ENCODE measurements around the gene DDX28.

Gene DDX28

GRCh38 chr16:67988675-67989074, 34.4 kb downstream of the DDX28 start:
- H3K27ac ChIP-seq (ENCODE audit: low read depth, low read length) = no peak overlapping the region

GRCh38 chr16:67987460-67988160, 35.4 kb downstream of the DDX28 start:
- H3K27me3 ChIP-seq (ENCODE audit: control insufficient read depth in 5 of 5, insufficient read depth in 4 of 5, low read length in 5 of 5) = no peaks in the 10 kb centered on the region
- peaks cover 3 to 31% (median 14%) of the 10 kb centered on the region in 5 donors for H3K4me1 ChIP-seq (ENCODE audit: control insufficient read depth in 5 of 5, insufficient read depth in 5 of 5, low read length in 5 of 5)
- no peak overlapping the region for H3K9ac ChIP-seq (ENCODE audit: low read length in 5 of 5)
- H3K9me3 ChIP-seq (ENCODE audit: control insufficient read depth in 5 of 5, low read length in 5 of 5) = no peaks in the 10 kb centered on the region
- peaks cover 0 to 6% (median 0%) of the 10 kb centered on the region in 5 donors for H3K36me3 ChIP-seq (ENCODE audit: control insufficient read depth in 5 of 5, insufficient read depth in 5 of 5, low read length in 5 of 5)
- peak overlapping the region in 1 of 5 donors; percentile 11 for H3K4me3 ChIP-seq (ENCODE audit: low read depth in 1 of 5, low read length in 5 of 5)
- no peak overlapping the region for H3K27ac ChIP-seq (ENCODE audit: low read depth, low read length)

More at GRCh38 chr16:67988675-67989074, 34.4 kb downstream of the DDX28 start:
- H3K9ac ChIP-seq (ENCODE audit: low read length in 5 of 5) = no peak overlapping the region
- H3K27me3 ChIP-seq (ENCODE audit: control insufficient read depth in 5 of 5, insufficient read depth in 4 of 5, low read length in 5 of 5) = no peaks in the 10 kb centered on the region
- H3K36me3 ChIP-seq (ENCODE audit: control insufficient read depth in 5 of 5, insufficient read depth in 5 of 5, low read length in 5 of 5) = peaks cover 0 to 6% (median 0%) of the 10 kb centered on the region in 5 donors
- H3K9me3 ChIP-seq (ENCODE audit: control insufficient read depth in 5 of 5, low read length in 5 of 5) = no peaks in the 10 kb centered on the region
- H3K4me3 ChIP-seq (ENCODE audit: low read depth in 1 of 5, low read length in 5 of 5) = no peak overlapping the region
- H3K4me1 ChIP-seq (ENCODE audit: control insufficient read depth in 5 of 5, insufficient read depth in 5 of 5, low read length in 5 of 5) = peaks cover 4 to 33% (median 24%) of the 10 kb centered on the region in 5 donors

GRCh38 chr16:67986949-67987348, 36.1 kb downstream of the DDX28 start:
- Histone ChIP-seq H3K9me3 (ENCODE audit: control insufficient read depth in 5 of 5, low read length in 5 of 5) (no peaks in the 10 kb centered on the region), H3K4me3 (ENCODE audit: low read depth in 1 of 5, low read length in 5 of 5) (no peak overlapping the region), H3K36me3 (ENCODE audit: control insufficient read depth in 5 of 5, insufficient read depth in 5 of 5, low read length in 5 of 5) (peaks cover 0 to 5% (median 0%) of the 10 kb centered on the region in 5 donors), H3K4me1 (ENCODE audit: control insufficient read depth in 5 of 5, insufficient read depth in 5 of 5, low read length in 5 of 5) (peaks cover 3 to 31% (median 14%) of the 10 kb centered on the region in 5 donors), H3K27ac (ENCODE audit: low read depth, low read length) (no peak overlapping the region), H3K27me3 (ENCODE audit: control insufficient read depth in 5 of 5, insufficient read depth in 4 of 5, low read length in 5 of 5) (no peaks in the 10 kb centered on the region), H3K9ac (ENCODE audit: low read length in 5 of 5) (no peak overlapping the region)

- Histone ChIP-seq H3K4me3 (ENCODE audit: low read depth in 1 of 5, low read length in 5 of 5) (no peak overlapping the region), H3K4me1 (ENCODE audit: control insufficient read depth in 5 of 5, insufficient read depth in 5 of 5, low read length in 5 of 5) (peaks cover 0 to 24% (median 16%) of the 10 kb centered on the region in 5 donors), H3K9me3 (ENCODE audit: control insufficient read depth in 5 of 5, low read length in 5 of 5) (no peaks in the 10 kb centered on the region), H3K36me3 (ENCODE audit: control insufficient read depth in 5 of 5, insufficient read depth in 5 of 5, low read length in 5 of 5) (no peaks in the 10 kb centered on the region), H3K9ac (ENCODE audit: low read length in 5 of 5) (no peak overlapping the region), H3K27ac (ENCODE audit: low read depth, low read length) (no peak overlapping the region), H3K27me3 (ENCODE audit: control insufficient read depth in 5 of 5, insufficient read depth in 4 of 5, low read length in 5 of 5) (peaks cover 0 to 9% (median 3%) of the 10 kb centered on the region in 5 donors)
Measured at GRCh38 chr16:67982011-67982696, 40.9 kb downstream of the DDX28 start.

- Histone ChIP-seq H3K4me3 (ENCODE audit: low read depth in 1 of 5, low read length in 5 of 5) (no peak within 1 kb of the TSS), H3K4me1 (ENCODE audit: control insufficient read depth in 5 of 5, insufficient read depth in 5 of 5, low read length in 5 of 5) (peaks cover 0 to 21% (median 12%) of the 10 kb centered on the region in 5 donors), H3K9me3 (ENCODE audit: control insufficient read depth in 5 of 5, low read length in 5 of 5) (no peaks in the 10 kb centered on the region), H3K27me3 (ENCODE audit: control insufficient read depth in 5 of 5, insufficient read depth in 4 of 5, low read length in 5 of 5) (peaks cover 0 to 9% (median 3%) of the 10 kb centered on the region in 5 donors), H3K27ac (ENCODE audit: low read depth, low read length) (no peak within 1 kb of the TSS), H3K36me3 (ENCODE audit: control insufficient read depth in 5 of 5, insufficient read depth in 5 of 5, low read length in 5 of 5) (no peaks in the 10 kb centered on the region), H3K9ac (ENCODE audit: low read length in 5 of 5) (no peak within 1 kb of the TSS)
Measured at GRCh38 chr16:67979955-67980678, 42.9 kb downstream of the DDX28 start, which contains the start of gene DPEP3. TSS of gene DPEP3 (minus strand) at chr16:67980499. CDS start at chr16:67980380, 119 bp downstream.

GRCh38 chr16:67977469-67978227, 45.4 kb downstream of the DDX28 start:
- Histone ChIP-seq H3K27ac (ENCODE audit: low read depth, low read length) (no peak overlapping the region), H3K9ac (ENCODE audit: low read length in 5 of 5) (no peak overlapping the region), H3K4me3 (ENCODE audit: low read depth in 1 of 5, low read length in 5 of 5) (no peak overlapping the region), H3K36me3 (ENCODE audit: control insufficient read depth in 5 of 5, insufficient read depth in 5 of 5, low read length in 5 of 5) (no peaks in the 10 kb centered on the region), H3K9me3 (ENCODE audit: control insufficient read depth in 5 of 5, low read length in 5 of 5) (no peaks in the 10 kb centered on the region), H3K4me1 (ENCODE audit: control insufficient read depth in 5 of 5, insufficient read depth in 5 of 5, low read length in 5 of 5) (peaks cover 0 to 4% (median 0%) of the 10 kb centered on the region in 5 donors), H3K27me3 (ENCODE audit: control insufficient read depth in 5 of 5, insufficient read depth in 4 of 5, low read length in 5 of 5) (peaks cover 0 to 9% (median 3%) of the 10 kb centered on the region in 5 donors)

GRCh38 chr16:67977005-67977404, 46.0 kb downstream of the DDX28 start:
- no peaks in the 10 kb centered on the region for H3K36me3 ChIP-seq (ENCODE audit: control insufficient read depth in 5 of 5, insufficient read depth in 5 of 5, low read length in 5 of 5)
- H3K9me3 ChIP-seq (ENCODE audit: control insufficient read depth in 5 of 5, low read length in 5 of 5) = no peaks in the 10 kb centered on the region
- H3K4me3 ChIP-seq (ENCODE audit: low read depth in 1 of 5, low read length in 5 of 5) = no peak overlapping the region
- peaks cover 0 to 9% (median 3%) of the 10 kb centered on the region in 5 donors for H3K27me3 ChIP-seq (ENCODE audit: control insufficient read depth in 5 of 5, insufficient read depth in 4 of 5, low read length in 5 of 5)
- no peak overlapping the region for H3K9ac ChIP-seq (ENCODE audit: low read length in 5 of 5)
- no peak overlapping the region for H3K27ac ChIP-seq (ENCODE audit: low read depth, low read length)
- H3K4me1 ChIP-seq (ENCODE audit: control insufficient read depth in 5 of 5, insufficient read depth in 5 of 5, low read length in 5 of 5) = peaks cover 0 to 4% (median 0%) of the 10 kb centered on the region in 5 donors

- peaks cover 0 to 4% (median 0%) of the 10 kb centered on the region in 5 donors for H3K4me1 ChIP-seq (ENCODE audit: control insufficient read depth in 5 of 5, insufficient read depth in 5 of 5, low read length in 5 of 5)
- H3K9ac ChIP-seq (ENCODE audit: low read length in 5 of 5) = no peak overlapping the region
- H3K27me3 ChIP-seq (ENCODE audit: control insufficient read depth in 5 of 5, insufficient read depth in 4 of 5, low read length in 5 of 5) = peaks cover 0 to 9% (median 3%) of the 10 kb centered on the region in 5 donors
- H3K27ac ChIP-seq (ENCODE audit: low read depth, low read length) = no peak overlapping the region
- no peaks in the 10 kb centered on the region for H3K9me3 ChIP-seq (ENCODE audit: control insufficient read depth in 5 of 5, low read length in 5 of 5)
- no peaks in the 10 kb centered on the region for H3K36me3 ChIP-seq (ENCODE audit: control insufficient read depth in 5 of 5, insufficient read depth in 5 of 5, low read length in 5 of 5)
- no peak overlapping the region for H3K4me3 ChIP-seq (ENCODE audit: low read depth in 1 of 5, low read length in 5 of 5)
Measured at GRCh38 chr16:67976205-67976604, 46.8 kb downstream of the DDX28 start.

- Histone ChIP-seq H3K4me1 (ENCODE audit: control insufficient read depth in 5 of 5, insufficient read depth in 5 of 5, low read length in 5 of 5) (peaks cover 0 to 4% (median 0%) of the 10 kb centered on the region in 5 donors), H3K9ac (ENCODE audit: low read length in 5 of 5) (no peak overlapping the region), H3K4me3 (ENCODE audit: low read depth in 1 of 5, low read length in 5 of 5) (no peak overlapping the region), H3K27ac (ENCODE audit: low read depth, low read length) (no peak overlapping the region), H3K27me3 (ENCODE audit: control insufficient read depth in 5 of 5, insufficient read depth in 4 of 5, low read length in 5 of 5) (peaks cover 0 to 7% (median 3%) of the 10 kb centered on the region in 5 donors), H3K9me3 (ENCODE audit: control insufficient read depth in 5 of 5, low read length in 5 of 5) (no peaks in the 10 kb centered on the region), H3K36me3 (ENCODE audit: control insufficient read depth in 5 of 5, insufficient read depth in 5 of 5, low read length in 5 of 5) (no peaks in the 10 kb centered on the region)
Measured at GRCh38 chr16:67975321-67976105, 47.5 kb downstream of the DDX28 start.

Data from subcutaneous abdominal adipose tissue (tissue), 5 donors.